Measurements from ENCODE around the gene TCERG1L. TPM values are rescaled to one million over a fixed set of nuclear protein-coding genes. Genes with fewer than 3 reads are reported as not detected.

TCERG1L gene
- total and polyA plus RNA-seq, 9 of the 15 experiments (the other 6 are each of a cell fraction or from before 2014, with no cell fraction given) = not detected

DNA sequence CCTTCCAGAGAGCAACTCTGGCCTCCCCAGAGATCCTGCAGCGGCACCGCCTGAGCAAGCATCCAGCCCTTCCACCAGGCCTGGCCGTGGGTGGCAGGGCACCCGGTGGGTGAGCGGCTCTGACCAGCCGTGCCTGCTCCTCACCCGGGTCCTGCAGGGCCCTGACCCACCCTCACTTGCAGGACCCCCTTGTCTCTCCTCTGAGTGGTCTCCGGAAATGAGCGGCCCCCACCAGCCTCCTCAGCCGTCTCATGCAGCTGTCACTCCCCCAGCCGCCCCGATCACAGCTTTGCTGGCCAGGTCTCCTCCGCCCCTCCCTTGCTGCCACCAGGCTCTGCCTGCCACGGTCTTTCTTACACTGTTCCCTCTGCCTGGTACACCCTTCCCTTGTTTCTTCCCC lies 218.2 kb downstream of the TCERG1L start:
- no peaks in the 10 kb centered on the region for H4K20me1 ChIP-seq (replicated peaks; ENCODE audit: control insufficient read depth, insufficient read depth, low read length)
- DNase-seq (ENCODE audit: extremely low read depth in 1 of 4, low spot score in 3 of 4) (no peak), ATAC-seq (no peak), FAIRE-seq (no peak)
- no peak overlapping the region for H3K27ac ChIP-seq (ENCODE audit: extremely low read depth, low read depth, low read length)
- H3K27me3 ChIP-seq (ENCODE audit: control insufficient read depth in 2 of 2, insufficient read depth in 2 of 2, low read length in 2 of 2) = peaks cover 0 to 24% of the 10 kb centered on the region in 2 experiments; a peak in 3 of 5 replicates
- no peak overlapping the region for H3K4me2 ChIP-seq (ENCODE audit: insufficient read depth, low read length)
- in situ Hi-C loops (cut with MboI) (no loop called here), intact Hi-C loops (cut with micrococcal nuclease) (no loop called here)
- no peaks in the 10 kb centered on the region for H3K36me3 ChIP-seq (ENCODE audit: control insufficient read depth, insufficient read depth, low read length)
- no peaks in the 10 kb centered on the region for H3K79me2 ChIP-seq (ENCODE audit: control insufficient read depth, insufficient read depth, low read length)
- no TSS peak for BruUV-seq (replicated peaks)
- POLR2A ChIA-PET = no interaction called here
- no peaks in the 10 kb centered on the region; a peak in 1 of 5 replicates for H3K4me1 ChIP-seq (replicated peaks in 1 of 2; ENCODE audit: control insufficient read depth in 2 of 2, insufficient read depth in 2 of 2, low read length in 2 of 2)
- H3K4me3 ChIP-seq = no peak overlapping the region
- no peaks in the 10 kb centered on the region for H3K9me3 ChIP-seq (replicated peaks; ENCODE audit: control insufficient read depth, insufficient read depth, low read depth, low read length)
- H3K9me1 ChIP-seq (ENCODE audit: control insufficient read depth, insufficient read depth, low read length) = no peaks in the 10 kb centered on the region
- CTCF ChIA-PET (ENCODE audit: low intra/inter-chr PET ratio) = no interaction called here
- TF ChIP-seq NCOA2 (IDR thresholded peaks at IDR 0.05; ENCODE audit: partially characterized antibody in 2 of 2) (no peak), ZNF431 (CRISPR knock-in tag; IDR thresholded peaks at IDR 0.05) (no peak), ZNF121 (CRISPR knock-in tag; conservative IDR thresholded peaks at IDR 0.05) (no peak), PHB2 (IDR thresholded peaks at IDR 0.05; ENCODE audit: low read depth) (no peak)
- TF ChIP-seq, protein P1, sequence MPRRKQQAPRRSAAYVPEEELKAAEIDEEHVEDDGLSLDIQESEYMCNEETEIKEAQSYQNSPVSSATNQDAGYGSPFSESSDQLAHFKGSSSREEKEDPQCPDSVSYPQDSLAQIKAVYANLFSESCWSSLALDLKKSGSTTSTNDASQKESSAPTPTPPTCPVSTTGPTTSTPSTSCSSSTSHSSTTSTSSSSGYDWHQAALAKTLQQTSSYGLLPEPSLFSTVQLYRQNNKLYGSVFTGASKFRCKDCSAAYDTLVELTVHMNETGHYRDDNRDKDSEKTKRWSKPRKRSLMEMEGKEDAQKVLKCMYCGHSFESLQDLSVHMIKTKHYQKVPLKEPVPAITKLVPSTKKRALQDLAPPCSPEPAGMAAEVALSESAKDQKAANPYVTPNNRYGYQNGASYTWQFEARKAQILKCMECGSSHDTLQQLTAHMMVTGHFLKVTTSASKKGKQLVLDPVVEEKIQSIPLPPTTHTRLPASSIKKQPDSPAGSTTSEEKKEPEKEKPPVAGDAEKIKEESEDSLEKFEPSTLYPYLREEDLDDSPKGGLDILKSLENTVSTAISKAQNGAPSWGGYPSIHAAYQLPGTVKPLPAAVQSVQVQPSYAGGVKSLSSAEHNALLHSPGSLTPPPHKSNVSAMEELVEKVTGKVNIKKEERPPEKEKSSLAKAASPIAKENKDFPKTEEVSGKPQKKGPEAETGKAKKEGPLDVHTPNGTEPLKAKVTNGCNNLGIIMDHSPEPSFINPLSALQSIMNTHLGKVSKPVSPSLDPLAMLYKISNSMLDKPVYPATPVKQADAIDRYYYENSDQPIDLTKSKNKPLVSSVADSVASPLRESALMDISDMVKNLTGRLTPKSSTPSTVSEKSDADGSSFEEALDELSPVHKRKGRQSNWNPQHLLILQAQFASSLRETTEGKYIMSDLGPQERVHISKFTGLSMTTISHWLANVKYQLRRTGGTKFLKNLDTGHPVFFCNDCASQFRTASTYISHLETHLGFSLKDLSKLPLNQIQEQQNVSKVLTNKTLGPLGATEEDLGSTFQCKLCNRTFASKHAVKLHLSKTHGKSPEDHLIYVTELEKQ (CRISPR knock-in tag; IDR thresholded peaks at IDR 0.05) = no peak
- TF ChIP-seq, protein P2, sequence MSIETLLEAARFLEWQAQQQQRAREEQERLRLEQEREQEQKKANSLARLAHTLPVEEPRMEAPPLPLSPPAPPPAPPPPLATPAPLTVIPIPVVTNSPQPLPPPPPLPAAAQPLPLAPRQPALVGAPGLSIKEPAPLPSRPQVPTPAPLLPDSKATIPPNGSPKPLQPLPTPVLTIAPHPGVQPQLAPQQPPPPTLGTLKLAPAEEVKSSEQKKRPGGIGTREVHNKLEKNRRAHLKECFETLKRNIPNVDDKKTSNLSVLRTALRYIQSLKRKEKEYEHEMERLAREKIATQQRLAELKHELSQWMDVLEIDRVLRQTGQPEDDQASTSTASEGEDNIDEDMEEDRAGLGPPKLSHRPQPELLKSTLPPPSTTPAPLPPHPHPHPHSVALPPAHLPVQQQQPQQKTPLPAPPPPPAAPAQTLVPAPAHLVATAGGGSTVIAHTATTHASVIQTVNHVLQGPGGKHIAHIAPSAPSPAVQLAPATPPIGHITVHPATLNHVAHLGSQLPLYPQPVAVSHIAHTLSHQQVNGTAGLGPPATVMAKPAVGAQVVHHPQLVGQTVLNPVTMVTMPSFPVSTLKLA (conservative IDR thresholded peaks at IDR 0.05) = no peak
- WGBS (ENCODE audit: insufficient coverage, low coverage, missing lambda C conversion rate) = 0% methylated on average over 6 of the region's 14 CpGs
- H3K9ac ChIP-seq (ENCODE audit: insufficient read depth in 1 of 2, low read depth in 2 of 2, low read length in 2 of 2) = no peak overlapping the region
- H2AFZ ChIP-seq (ENCODE audit: low read depth, low read length) = no peak overlapping the region
